ENCODE results near the gene MRPL12. TPM values are rescaled to one million over a fixed set of nuclear protein-coding genes. Genes with fewer than 3 reads are reported as not detected.

The MRPL12 gene
- total and polyA plus RNA-seq, 2 of the 13 experiments (the other 11 are each of a cell fraction or from before 2014, with no cell fraction given) = 39.1 to 94.1 TPM

DNA sequence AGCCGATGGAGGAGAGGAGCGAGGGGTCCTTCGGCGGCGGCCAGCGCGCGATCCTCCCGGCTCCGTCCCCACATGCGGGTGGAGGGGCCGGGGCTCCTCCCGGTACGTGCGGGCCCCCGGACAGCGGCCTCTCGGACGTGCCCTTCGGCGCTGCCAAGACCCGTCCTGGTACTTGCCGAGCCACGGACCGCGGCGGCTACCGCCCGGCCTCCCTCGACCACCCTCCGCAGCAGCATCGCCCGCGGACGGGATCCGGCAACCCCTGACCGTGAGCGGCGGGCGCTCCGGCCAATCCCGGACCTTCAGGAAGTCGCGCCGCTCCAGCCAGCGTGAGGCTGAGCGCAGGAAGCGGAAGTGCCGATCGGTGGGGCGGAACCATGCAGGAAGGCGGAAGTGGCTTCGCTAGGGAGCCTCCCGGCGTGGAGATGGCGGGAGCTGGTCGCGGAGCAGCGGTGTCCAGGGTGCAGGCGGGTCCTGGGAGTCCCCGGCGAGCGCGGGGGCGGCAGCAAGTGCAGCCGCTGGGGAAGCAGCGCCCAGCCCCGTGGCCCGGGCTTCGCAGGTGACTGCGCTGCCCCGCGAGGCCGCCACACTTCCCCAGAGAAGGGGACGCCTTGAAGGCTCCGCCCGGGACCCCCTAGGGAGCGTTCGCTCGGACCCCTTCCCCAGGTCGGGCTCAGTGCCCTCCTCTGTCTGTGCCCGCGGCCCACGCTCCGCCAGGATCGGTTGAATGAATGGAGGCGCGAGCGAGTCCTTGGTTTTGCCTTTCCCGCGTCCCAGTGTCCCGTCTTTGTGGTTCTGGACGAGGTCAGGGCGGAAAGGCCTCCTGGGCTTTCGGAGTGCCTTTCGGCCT lies 36.6 kb upstream of the MRPL12 start, which contains the start of the genes CCDC137 and OXLD1 (continued):
- TF ChIP-seq, protein P1, sequence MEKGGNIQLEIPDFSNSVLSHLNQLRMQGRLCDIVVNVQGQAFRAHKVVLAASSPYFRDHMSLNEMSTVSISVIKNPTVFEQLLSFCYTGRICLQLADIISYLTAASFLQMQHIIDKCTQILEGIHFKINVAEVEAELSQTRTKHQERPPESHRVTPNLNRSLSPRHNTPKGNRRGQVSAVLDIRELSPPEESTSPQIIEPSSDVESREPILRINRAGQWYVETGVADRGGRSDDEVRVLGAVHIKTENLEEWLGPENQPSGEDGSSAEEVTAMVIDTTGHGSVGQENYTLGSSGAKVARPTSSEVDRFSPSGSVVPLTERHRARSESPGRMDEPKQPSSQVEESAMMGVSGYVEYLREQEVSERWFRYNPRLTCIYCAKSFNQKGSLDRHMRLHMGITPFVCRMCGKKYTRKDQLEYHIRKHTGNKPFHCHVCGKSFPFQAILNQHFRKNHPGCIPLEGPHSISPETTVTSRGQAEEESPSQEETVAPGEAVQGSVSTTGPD (CRISPR knock-in tag; IDR thresholded peaks at IDR 0.05) = no peak
- TF ChIP-seq SNRNP70 (IDR thresholded peaks at IDR 0.05; ENCODE audit: low read depth, low read length) (no peak), SALL1 (CRISPR knock-in tag; IDR thresholded peaks at IDR 0.05) (peak; percentile 87), HNRNPL (IDR thresholded peaks at IDR 0.05; ENCODE audit: low read depth, low read length) (peak; percentile 44; the same call in 1 of the 2 replicates), SMAD9 (CRISPR knock-in tag; IDR thresholded peaks at IDR 0.05) (peak; percentile 77; the same call in 1 of the 2 replicates), HNF4G (IDR thresholded peaks at IDR 0.05; ENCODE audit: borderline replicate concordance, low read depth, low read length) (0 out of 2 replicates have a peak, but pooled peaks have one; percentile 4), HNF4G (CRISPR knock-in tag; IDR thresholded peaks at IDR 0.05; ENCODE audit: borderline replicate concordance, low read depth) (no peak), ZNF335 (CRISPR knock-in tag; IDR thresholded peaks at IDR 0.05) (peak; percentile 91), ZNF552 (CRISPR knock-in tag; IDR thresholded peaks at IDR 0.05; ENCODE audit: borderline replicate concordance) (no peak), SUZ12 (IDR thresholded peaks at IDR 0.05; ENCODE audit: low read depth, low read length) (no peak), ARID2 (CRISPR knock-in tag; IDR thresholded peaks at IDR 0.05; ENCODE audit: borderline replicate concordance) (0 out of 2 replicates have a peak, but pooled peaks have one; percentile 16), TARDBP (CRISPR knock-in tag; IDR thresholded peaks at IDR 0.05) (peak; percentile 94), NFE2L2 (IDR thresholded peaks at IDR 0.05; ENCODE audit: low read length) (no peak), ZNF382 (CRISPR knock-in tag; IDR thresholded peaks at IDR 0.05; ENCODE audit: borderline replicate concordance) (no peak), ZNF891 (CRISPR knock-in tag; IDR thresholded peaks at IDR 0.05) (no peak), CEBPB (IDR thresholded peaks at IDR 0.05; ENCODE audit: borderline replicate concordance, low read depth, low read length) (no peak), CEBPG (CRISPR knock-in tag; IDR thresholded peaks at IDR 0.05) (peak; percentile 47), ZNF33A (CRISPR knock-in tag; IDR thresholded peaks at IDR 0.05; ENCODE audit: borderline replicate concordance) (no peak)
- TF ChIP-seq, protein P2, sequence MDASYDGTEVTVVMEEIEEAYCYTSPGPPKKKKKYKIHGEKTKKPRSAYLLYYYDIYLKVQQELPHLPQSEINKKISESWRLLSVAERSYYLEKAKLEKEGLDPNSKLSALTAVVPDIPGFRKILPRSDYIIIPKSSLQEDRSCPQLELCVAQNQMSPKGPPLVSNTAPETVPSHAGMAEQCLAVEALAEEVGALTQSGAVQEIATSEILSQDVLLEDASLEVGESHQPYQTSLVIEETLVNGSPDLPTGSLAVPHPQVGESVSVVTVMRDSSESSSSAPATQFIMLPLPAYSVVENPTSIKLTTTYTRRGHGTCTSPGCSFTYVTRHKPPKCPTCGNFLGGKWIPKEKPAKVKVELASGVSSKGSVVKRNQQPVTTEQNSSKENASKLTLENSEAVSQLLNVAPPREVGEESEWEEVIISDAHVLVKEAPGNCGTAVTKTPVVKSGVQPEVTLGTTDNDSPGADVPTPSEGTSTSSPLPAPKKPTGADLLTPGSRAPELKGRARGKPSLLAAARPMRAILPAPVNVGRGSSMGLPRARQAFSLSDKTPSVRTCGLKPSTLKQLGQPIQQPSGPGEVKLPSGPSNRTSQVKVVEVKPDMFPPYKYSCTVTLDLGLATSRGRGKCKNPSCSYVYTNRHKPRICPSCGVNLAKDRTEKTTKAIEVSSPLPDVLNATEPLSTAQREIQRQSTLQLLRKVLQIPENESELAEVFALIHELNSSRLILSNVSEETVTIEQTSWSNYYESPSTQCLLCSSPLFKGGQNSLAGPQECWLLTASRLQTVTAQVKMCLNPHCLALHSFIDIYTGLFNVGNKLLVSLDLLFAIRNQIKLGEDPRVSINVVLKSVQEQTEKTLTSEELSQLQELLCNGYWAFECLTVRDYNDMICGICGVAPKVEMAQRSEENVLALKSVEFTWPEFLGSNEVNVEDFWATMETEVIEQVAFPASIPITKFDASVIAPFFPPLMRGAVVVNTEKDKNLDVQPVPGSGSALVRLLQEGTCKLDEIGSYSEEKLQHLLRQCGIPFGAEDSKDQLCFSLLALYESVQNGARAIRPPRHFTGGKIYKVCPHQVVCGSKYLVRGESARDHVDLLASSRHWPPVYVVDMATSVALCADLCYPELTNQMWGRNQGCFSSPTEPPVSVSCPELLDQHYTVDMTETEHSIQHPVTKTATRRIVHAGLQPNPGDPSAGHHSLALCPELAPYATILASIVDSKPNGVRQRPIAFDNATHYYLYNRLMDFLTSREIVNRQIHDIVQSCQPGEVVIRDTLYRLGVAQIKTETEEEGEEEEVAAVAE (CRISPR knock-in tag; IDR thresholded peaks at IDR 0.05; ENCODE audit: borderline replicate concordance) = no peak
- TF ChIP-seq, protein P3, sequence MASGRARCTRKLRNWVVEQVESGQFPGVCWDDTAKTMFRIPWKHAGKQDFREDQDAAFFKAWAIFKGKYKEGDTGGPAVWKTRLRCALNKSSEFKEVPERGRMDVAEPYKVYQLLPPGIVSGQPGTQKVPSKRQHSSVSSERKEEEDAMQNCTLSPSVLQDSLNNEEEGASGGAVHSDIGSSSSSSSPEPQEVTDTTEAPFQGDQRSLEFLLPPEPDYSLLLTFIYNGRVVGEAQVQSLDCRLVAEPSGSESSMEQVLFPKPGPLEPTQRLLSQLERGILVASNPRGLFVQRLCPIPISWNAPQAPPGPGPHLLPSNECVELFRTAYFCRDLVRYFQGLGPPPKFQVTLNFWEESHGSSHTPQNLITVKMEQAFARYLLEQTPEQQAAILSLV (CRISPR knock-in tag; IDR thresholded peaks at IDR 0.05; ENCODE audit: borderline replicate concordance) = peak; percentile 16
- TF ChIP-seq, protein P4, sequence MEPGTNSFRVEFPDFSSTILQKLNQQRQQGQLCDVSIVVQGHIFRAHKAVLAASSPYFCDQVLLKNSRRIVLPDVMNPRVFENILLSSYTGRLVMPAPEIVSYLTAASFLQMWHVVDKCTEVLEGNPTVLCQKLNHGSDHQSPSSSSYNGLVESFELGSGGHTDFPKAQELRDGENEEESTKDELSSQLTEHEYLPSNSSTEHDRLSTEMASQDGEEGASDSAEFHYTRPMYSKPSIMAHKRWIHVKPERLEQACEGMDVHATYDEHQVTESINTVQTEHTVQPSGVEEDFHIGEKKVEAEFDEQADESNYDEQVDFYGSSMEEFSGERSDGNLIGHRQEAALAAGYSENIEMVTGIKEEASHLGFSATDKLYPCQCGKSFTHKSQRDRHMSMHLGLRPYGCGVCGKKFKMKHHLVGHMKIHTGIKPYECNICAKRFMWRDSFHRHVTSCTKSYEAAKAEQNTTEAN (CRISPR knock-in tag; conservative IDR thresholded peaks at IDR 0.05) = peak; percentile 65; the same call in 1 of the 2 replicates

All from HepG2 (cell line).